ENCODE data around the gene PLPPR5.
"Not testable (repeated sequence)": the region's sequence is repeated elsewhere in the genome, so short reads cannot be mapped to it uniquely, and the experiment has no call there.

The PLPPR5 gene

DNA sequence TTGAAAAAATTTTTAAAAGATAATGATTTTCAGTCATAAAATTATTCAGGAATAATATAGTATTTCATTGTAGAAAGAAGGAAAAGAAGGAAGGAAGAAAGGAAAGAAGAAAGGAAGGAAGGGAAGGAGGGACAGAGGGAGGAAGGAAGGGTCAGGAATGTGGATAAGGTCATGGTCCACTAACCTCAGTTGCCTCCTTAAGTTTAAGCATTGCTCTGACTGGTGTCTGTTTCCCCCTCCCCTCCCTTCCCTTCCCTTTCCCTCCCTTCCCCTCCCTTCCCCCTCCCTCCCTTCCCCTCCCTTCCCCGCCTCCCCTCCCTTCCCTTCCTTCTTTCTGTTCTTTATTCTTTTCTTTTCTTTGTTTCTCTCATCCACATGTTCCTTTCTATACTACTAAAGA, 95.7 kb downstream of the PLPPR5 start:
- no peak for DNase-seq

GRCh38 chr1:98906809-98907208, 97.9 kb downstream of the PLPPR5 start:
- no peak for DNase-seq

GRCh38 chr1:98906361-98906760, 98.3 kb downstream of the PLPPR5 start:
- DNase-seq, result no peak

- no peak for DNase-seq
Observed at GRCh38 chr1:98904684-98905083, 100.0 kb downstream of the PLPPR5 start.

- no peak for DNase-seq
Observed at GRCh38 chr1:98903726-98904125, 100.9 kb downstream of the PLPPR5 start.

GRCh38 chr1:98903261-98903660, 101.4 kb downstream of the PLPPR5 start:
- DNase-seq, result no peak

GRCh38 chr1:98898940-98899339, 105.7 kb downstream of the PLPPR5 start:
- no peak for DNase-seq

DNA sequence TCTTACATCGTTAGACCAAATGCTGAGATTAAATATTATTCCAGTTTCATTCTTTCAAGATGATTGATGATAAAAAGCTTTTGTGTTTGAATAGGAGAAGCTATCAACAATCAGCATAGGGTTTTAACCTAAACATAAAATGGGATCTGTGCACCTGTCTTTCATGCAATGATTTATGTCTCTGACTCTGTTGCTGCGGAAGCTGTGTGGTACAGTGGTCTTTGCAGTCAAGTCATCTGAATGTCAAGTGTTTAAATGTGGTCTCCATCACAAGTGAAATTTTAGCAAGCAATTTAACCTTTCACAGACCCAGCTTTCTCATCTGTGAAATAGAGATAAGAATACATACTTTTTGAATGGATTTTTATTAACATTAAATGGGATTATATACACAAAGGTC, 107.2 kb downstream of the PLPPR5 start:
- DNase-seq, result no peak

DNA sequence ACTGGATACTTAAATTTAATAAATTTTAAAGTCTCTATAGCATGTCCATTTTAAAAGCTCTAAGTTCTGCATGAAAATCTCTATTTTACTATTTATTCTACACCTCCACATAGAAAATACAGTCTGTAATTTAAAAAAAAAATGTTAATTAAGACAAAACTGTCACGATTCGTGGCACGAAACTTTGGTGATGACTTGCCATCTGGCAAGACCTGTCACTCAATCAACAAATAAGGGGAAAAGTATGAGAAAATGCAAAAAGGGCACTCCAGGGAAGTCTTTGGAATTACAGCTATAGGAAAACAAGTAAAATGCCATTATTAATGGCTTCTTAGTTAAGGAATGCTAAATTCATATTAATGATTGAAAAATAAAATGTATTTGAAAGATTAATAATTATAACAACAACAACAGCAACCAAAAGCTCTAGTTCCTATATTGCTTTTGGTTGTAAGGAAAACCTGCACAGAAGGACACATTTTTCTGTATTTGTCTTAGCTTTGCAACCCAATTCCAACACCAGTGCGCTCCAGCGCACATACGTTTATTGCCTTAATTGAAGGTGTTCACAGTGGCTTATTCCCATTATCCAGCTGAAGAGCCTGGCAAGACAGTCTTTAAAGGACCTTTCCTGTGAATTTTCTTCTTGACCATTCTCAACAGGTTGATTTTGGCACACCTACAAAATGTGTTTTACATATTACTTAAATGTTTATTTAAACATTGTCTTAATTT, 107.8 kb downstream of the PLPPR5 start:
- no peak for DNase-seq

DNA sequence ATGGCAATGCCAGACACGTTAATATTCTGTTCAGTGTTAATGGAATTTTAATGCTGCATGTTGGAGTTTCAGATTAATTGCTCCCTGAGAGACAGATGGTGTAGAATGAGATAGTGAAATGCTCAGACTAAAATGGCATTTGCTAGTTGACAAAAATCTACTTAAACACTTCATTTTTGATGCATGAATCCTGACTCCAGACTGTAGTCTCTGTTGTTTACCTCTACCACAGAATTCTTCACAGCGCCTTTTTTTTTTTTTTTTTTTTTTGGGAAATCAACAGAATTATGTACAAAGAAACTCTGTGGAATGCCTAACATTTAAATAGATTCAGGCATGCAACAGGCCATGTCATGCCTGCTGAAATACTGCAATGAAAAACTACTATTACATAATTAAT, 111.3 kb downstream of the PLPPR5 start:
- DNase-seq, result no peak

DNA sequence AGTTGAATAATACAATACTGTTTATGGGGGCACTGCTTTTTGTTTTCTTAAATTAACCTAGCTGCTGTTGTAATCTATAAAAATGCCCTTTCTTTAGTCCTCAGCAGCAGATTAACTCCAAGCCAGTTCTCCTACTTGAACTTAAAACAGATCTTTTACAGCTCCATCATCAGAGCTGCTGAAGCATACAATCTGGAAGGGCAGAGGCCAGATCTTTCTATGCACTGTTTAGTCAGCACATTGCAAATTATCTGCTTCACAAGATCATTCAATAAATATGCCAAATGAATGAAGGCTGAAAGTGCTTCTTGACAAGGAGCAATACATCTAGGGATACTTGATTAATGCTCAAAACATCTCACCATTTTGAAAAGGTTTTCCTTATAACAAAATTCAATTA, 115.8 kb downstream of the PLPPR5 start:
- no peak for DNase-seq

DNA sequence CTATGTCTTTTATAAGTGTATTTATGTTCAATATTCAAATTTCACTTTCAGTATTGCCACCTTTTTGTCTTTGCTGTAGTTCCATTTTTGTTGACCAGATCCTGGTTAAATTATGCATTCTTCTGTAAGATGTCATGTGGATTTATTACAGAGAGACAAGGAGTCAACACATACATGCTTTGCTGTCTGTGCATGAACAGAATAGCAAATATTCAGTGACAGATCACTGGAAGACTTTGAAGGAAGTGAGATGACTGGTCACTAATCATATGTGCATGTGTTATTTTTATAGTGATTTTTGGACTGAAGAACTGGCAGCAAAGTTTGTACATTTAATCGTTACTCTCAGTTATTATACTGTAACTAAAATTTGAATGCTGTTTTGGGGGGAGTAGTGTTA, 117.2 kb downstream of the PLPPR5 start:
- DNase-seq, result no peak

- no peak for DNase-seq
Observed at GRCh38 chr1:98884864-98885263, 119.8 kb downstream of the PLPPR5 start.

- DNase-seq, result no peak
Observed at GRCh38 chr1:98881901-98882300, 122.8 kb downstream of the PLPPR5 start.

DNA sequence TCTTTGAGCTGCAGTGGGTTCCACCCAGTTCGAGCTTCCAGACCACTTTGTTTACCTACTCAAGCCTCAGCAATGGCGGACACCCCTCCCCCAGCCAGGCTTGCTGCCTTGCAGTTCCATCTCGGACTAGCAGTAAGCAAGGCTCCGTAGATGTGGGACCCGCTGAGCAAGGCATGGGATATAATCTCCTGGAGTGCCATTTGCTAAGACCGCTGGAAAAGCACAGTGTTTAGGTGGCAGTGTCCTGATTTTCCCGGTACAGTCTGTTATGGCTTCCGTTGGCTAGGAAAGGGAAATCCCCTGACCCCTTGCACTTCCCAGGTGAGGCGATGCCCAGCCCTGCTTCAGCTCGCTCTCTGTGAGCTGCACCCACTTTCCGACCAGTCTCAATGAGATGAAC, 123.4 kb downstream of the PLPPR5 start:
- not testable (repeated sequence) for DNase-seq

GRCh38 chr1:98874828-98875227, 129.8 kb downstream of the PLPPR5 start:
- no peak for DNase-seq

GRCh38 chr1:98870959-98871903, 133.4 kb downstream of the PLPPR5 start:
- DNase-seq, result peak; percentile 95

DNA sequence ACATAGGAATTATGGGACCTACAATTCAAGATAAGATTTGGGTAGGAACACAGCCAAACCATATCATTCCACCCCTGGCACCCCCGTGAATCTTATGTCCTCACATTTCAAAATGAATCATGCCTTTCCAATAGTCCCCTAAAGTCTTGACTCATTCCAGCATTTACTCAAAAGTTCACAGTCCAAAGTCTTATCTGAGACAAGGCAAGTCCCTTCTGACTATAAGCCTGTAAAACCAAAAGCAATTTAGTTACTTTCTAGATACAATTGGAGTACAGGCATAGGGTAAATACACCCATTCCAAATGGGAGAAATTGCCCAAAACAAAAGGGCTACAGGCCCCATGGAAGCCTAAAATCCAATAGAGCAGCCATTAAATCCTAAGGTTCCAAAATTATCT, 138.9 kb downstream of the PLPPR5 start:
- no peak for DNase-seq

DNA sequence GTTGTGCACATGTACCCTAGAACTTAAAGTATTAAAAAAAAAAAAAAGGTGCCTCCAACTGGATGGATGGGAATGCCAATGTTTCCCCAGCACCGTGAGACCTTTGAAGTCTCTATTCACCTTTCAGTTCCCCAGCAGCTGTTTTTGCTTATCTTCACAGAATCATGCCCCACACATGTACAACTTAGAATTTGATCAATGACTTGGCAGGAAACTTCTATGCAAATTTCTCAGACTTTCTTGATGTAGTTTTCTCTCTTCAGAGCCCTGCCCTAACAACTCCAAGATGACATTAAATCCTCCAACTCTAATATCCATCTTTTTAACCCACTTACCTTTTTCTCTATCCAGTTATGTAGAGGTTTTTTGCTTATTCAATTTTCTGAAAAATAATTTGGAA, 144.3 kb downstream of the PLPPR5 start:
- DNase-seq, result no peak

DNA sequence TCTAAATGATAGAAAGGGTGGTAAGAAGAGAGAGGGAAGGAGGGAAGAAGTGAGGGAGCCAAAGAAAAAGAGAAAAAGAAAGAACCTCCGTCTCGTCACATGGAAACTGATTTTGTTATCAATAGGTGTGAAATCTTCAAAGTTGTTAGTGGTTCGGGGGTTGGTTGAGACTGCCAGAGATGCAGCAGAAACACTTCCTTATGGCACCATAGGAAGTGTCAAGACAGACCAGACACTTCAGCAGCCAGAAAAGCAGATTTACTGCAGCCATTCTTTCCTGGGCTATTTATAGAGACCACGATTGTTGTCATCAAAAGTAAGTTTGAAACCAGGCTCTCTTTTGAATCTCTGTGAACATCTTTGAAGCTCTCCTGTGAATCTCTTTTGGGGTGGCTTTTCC, 150.5 kb downstream of the PLPPR5 start:
- peak; percentile 21 for DNase-seq

DNA sequence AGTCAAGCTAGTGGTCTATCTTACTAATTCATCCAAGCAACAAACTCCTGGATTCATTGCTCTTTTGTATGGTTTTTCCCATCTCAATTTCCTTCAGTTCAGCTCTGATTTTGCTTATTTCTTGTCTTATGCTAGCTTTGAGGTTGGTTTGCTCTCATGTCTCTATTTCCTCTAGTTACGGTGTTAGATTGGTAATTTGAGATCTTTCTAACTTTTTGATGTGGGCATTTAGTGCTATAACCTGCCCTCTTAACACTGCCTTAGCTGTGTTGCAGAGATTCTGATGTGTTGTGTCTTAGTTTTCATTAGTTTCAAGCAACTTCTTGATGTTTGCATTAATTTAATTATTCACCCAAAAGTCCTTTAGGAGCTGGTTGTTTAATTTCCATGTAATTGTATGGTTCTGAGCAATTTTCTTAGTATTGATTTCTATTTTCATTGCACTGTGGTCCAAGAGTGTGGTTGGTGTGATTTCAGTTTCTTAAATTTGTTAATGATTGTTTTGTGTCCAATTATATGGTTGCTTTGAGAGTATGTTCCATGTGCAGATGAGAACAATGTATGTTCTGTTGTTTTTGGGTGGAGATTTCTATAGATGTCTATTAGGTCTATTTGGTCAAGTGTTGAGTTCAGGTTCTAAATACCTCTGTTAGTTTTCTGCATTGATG, 154.6 kb downstream of the PLPPR5 start:
- DNase-seq, result no peak

DNA sequence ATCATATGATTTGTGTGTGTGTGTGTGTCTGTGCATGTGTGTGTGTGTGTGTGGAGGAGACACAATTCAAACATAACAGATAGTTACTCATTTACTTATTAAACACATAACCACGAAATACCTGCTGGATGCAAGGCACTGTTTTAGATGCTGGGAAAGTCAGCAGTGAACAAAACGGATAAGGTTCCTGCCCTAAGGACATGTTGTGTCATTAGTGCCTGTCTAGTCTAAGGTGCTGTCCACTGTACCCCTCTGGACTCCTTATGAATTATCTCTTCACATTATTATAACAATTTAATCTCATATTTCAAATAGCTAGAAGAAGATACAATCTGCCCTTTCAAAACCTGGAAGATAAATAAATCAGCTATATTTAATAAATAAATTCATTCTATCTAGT, 162.4 kb downstream of the PLPPR5 start:
- no peak for DNase-seq
